T-cell (primary cell): ENCODE measurements around the gene DCK. TPM values are rescaled to one million over a fixed set of nuclear protein-coding genes. Genes with fewer than 3 reads are reported as not detected.
"Not testable (repeated sequence)": the region's sequence is repeated elsewhere in the genome, so short reads cannot be mapped to it uniquely, and the experiment has no call there.

ENCODE experiments used
- ATAC-seq, 4 experiments: fragments of 200-7000 bp in 3 of 4; fragments of 150-1000 bp in 1 of 4; cut with Tn5 transposase; replicated peaks in 1 of 4; 1 replicate in 3 of 4; 2 replicates in 1 of 4; pipeline ENCODE4 v1.10.0; 2021; ENCODE audit warnings: moderate library complexity in 3 of 4, mild to moderate bottlenecking in 2 of 4, moderate number of reproducible peaks in 1 of 4
- CTCF ChIA-PET, 2 donors: fragments of 300-600 bp; sonication (Branson Sonifier 250); formaldehyde crosslinking; loops; one replicate each; lab custom pipeline; 2022; ENCODE audit warnings: antibody characterized with exemption in 2 of 2; lab: Charles Lee
- POLR2A ChIA-PET, 2 donors: fragments of 300-600 bp; sonication (Branson Sonifier 250); formaldehyde crosslinking; loops; one replicate each; lab custom pipeline; 2022; ENCODE audit warnings: antibody characterized with exemption in 2 of 2; lab: Charles Lee
- DNase-seq, 35 experiments: peaks; one replicate each; pipeline versions ENCODE4 v3.0.0 to v3.0.0-alpha.2; 2013 to 2023
- H3K27ac ChIP-seq: one replicate; pipeline ENCODE4 v1.5.1; 2013; ENCODE audit warnings: low read length
- H3K27me3 ChIP-seq, 2 experiments: replicated peaks in 1 of 2; 1 replicate in 1 of 2; 2 replicates in 1 of 2; pipeline versions ENCODE4 v1.6.1 to v1.7.0; 2013; ENCODE audit warnings: low read length in 1 of 2, mixed read lengths in 1 of 2; ENCODE audit not compliant: control insufficient read depth in 2 of 2, insufficient read depth in 2 of 2; ENCODE audit errors: extremely low read depth in 1 of 2
- H3K36me3 ChIP-seq, 2 donors: 1 replicate in 1 of 2; 2 replicates in 1 of 2; pipeline versions ENCODE4 v1.6.1 to v1.7.0; 2013; ENCODE audit warnings: low read length in 1 of 2; ENCODE audit not compliant: control insufficient read depth in 2 of 2, insufficient read depth in 1 of 2; ENCODE audit errors: extremely low read depth in 1 of 2
- H3K4me1 ChIP-seq, 2 experiments: 1 replicate in 1 of 2; 2 replicates in 1 of 2; pipeline versions ENCODE4 v1.6.1 to v1.7.0; 2013; ENCODE audit warnings: low read length in 2 of 2, mixed read lengths in 1 of 2; ENCODE audit not compliant: insufficient read depth in 2 of 2, control insufficient read depth in 1 of 2; ENCODE audit errors: extremely low read depth in 1 of 2
- H3K4me3 ChIP-seq, 2 donors: 1 replicate in 1 of 2; 2 replicates in 1 of 2; pipeline versions ENCODE4 v1.5.1 to v1.7.0; 2013; ENCODE audit warnings: mild to moderate bottlenecking in 2 of 2, low read length in 1 of 2, moderate library complexity in 1 of 2; ENCODE audit not compliant: control insufficient read depth in 1 of 2; ENCODE audit errors: extremely low read depth in 1 of 2
- H3K9me3 ChIP-seq: 2 replicates; pipeline ENCODE4 v1.7.0; 2013
- H3K27ac Mint-ChIP-seq, 2 donors: one replicate each; pipeline ENCODE4 v1.8.0; 2020 to 2021; ENCODE audit warnings: mild to moderate bottlenecking in 2 of 2, mixed read lengths in 2 of 2
- H3K27me3 Mint-ChIP-seq, 2 donors: one replicate each; pipeline ENCODE4 v1.8.0; 2021 to 2022; ENCODE audit warnings: mixed read lengths in 2 of 2
- H3K36me3 Mint-ChIP-seq: one replicate; pipeline ENCODE4 v1.8.0; 2021; ENCODE audit warnings: mixed read lengths
- H3K4me1 Mint-ChIP-seq, 3 donors: one replicate each; pipeline ENCODE4 v1.8.0; 2020 to 2022; ENCODE audit warnings: mixed read lengths in 3 of 3, mild to moderate bottlenecking in 1 of 3
- H3K4me3 Mint-ChIP-seq, 3 donors: one replicate each; pipeline ENCODE4 v1.8.0; 2020 to 2022; ENCODE audit warnings: mild to moderate bottlenecking in 3 of 3, mixed read lengths in 3 of 3, moderate library complexity in 3 of 3
- H3K9me3 Mint-ChIP-seq, 3 donors: one replicate each; pipeline ENCODE4 v1.8.0; 2020 to 2022; ENCODE audit warnings: mixed read lengths in 3 of 3
- WGBS: methylation state at CpG from one replicate; pipeline ENCODE4 v1.1.5; 2013; ENCODE audit warnings: missing lambda C conversion rate; ENCODE audit not compliant: insufficient coverage; 5-methylcytosine and 5-hydroxymethylcytosine counted together
- total RNA-seq, 35 experiments: library from RNA in 6 of 35; stranded (reverse) in 6 of 35; fragments of 120-200 nt in 1 of 35; gene quantifications; one replicate each; pipeline versions ENCODE4 v1.2.1 to v1.2.4 and lab custom pipeline; 2013 to 2026

DCK gene
- total RNA-seq, 5 donors from 2014 or later (not counting 1 experiment from before 2014, with no cell fraction given), result 25.9 to 50.7 (median 42.1) TPM

- ATAC-seq, result no peak
- POLR2A ChIA-PET, result no interaction called here
- no peak overlapping the region for H3K4me3 Mint-ChIP-seq
- no CpG with 5 or more reads among the region's 1 CpG for WGBS
- H3K36me3 ChIP-seq, result peaks cover 2 to 47% of the 10 kb centered on the region in 2 donors
- H3K36me3 Mint-ChIP-seq, result peaks cover 35% of the 10 kb centered on the region
- no peaks in the 10 kb centered on the region for H3K4me1 ChIP-seq
- no peak for DNase-seq
- no peak overlapping the region for H3K27ac ChIP-seq
- peaks cover 0 to 4% (median 3%) of the 10 kb centered on the region in 3 donors for H3K4me1 Mint-ChIP-seq
- no peaks in the 10 kb centered on the region for H3K27me3 ChIP-seq
- H3K27ac Mint-ChIP-seq, result no peak overlapping the region
- H3K9me3 ChIP-seq, result no peaks in the 10 kb centered on the region
- no peaks in the 10 kb centered on the region for H3K9me3 Mint-ChIP-seq
- H3K27me3 Mint-ChIP-seq, result no peaks in the 10 kb centered on the region
- no peak overlapping the region for H3K4me3 ChIP-seq
- CTCF ChIA-PET, result no interaction called here
Observed at GRCh38 chr4:71029504-71029903, 36.1 kb downstream of the DCK start.

GRCh38 chr4:71032106-71032505, 38.7 kb downstream of the DCK start:
- ATAC-seq, H3K4me3 Mint-ChIP-seq, CTCF ChIA-PET, H3K27ac ChIP-seq, H3K4me3 ChIP-seq, H3K9me3 ChIP-seq, DNase-seq, H3K4me1 Mint-ChIP-seq, POLR2A ChIA-PET, H3K27me3 Mint-ChIP-seq, H3K27me3 ChIP-seq, H3K4me1 ChIP-seq, H3K9me3 Mint-ChIP-seq: not testable (repeated sequence)
- H3K36me3 Mint-ChIP-seq, result peaks cover 21% of the 10 kb centered on the region
- peaks cover 2 to 48% of the 10 kb centered on the region in 2 donors for H3K36me3 ChIP-seq
- peak overlapping the region in 1 of 2 donors; percentile 20 for H3K27ac Mint-ChIP-seq
- 100% methylated on average over 10 of the region's 10 CpGs for WGBS

GRCh38 chr4:71045256-71045655, 51.8 kb downstream of the DCK start:
- H3K9me3 Mint-ChIP-seq, result peaks cover 3 to 7% (median 7%) of the 10 kb centered on the region in 3 donors
- H3K4me1 Mint-ChIP-seq, result no peaks in the 10 kb centered on the region
- Histone ChIP-seq H3K27ac (no peak overlapping the region), H3K9me3 (peaks cover 2% of the 10 kb centered on the region), H3K4me3 (no peak overlapping the region), H3K27me3 (peaks cover 0 to 4% of the 10 kb centered on the region in 2 experiments), H3K36me3 (no peaks in the 10 kb centered on the region), H3K4me1 (no peaks in the 10 kb centered on the region)
- no peak overlapping the region for H3K27ac Mint-ChIP-seq
- DNase-seq (no peak), ATAC-seq (no peak)
- ChIA-PET CTCF (interaction anchor here in 1 of 2 donors (0.6 kb wide), 1 partner anchor 1237 kb away, joined by 3 read pairs; no protein-coding TSS in a partner anchor), POLR2A (no interaction called here)
- H3K36me3 Mint-ChIP-seq, result peaks cover 21% of the 10 kb centered on the region
- no peaks in the 10 kb centered on the region for H3K27me3 Mint-ChIP-seq
- 63% methylated on average over 3 of the region's 4 CpGs for WGBS
- no peak overlapping the region for H3K4me3 Mint-ChIP-seq

- no peaks in the 10 kb centered on the region for H3K4me1 Mint-ChIP-seq
- no peak for ATAC-seq
- H3K27me3 ChIP-seq, result peaks cover 0 to 4% of the 10 kb centered on the region in 2 experiments
- H3K9me3 Mint-ChIP-seq, result peaks cover 0 to 6% (median 3%) of the 10 kb centered on the region in 3 donors
- H3K27ac ChIP-seq, result no peak overlapping the region
- no peak overlapping the region for H3K4me3 Mint-ChIP-seq
- no peak for DNase-seq
- H3K9me3 ChIP-seq, result peaks cover 2% of the 10 kb centered on the region
- H3K36me3 ChIP-seq, result no peaks in the 10 kb centered on the region
- no peaks in the 10 kb centered on the region for H3K4me1 ChIP-seq
- no CpG with 5 or more reads among the region's 5 CpGs for WGBS
- H3K36me3 Mint-ChIP-seq, result no peaks in the 10 kb centered on the region
- POLR2A ChIA-PET, result no interaction called here
- CTCF ChIA-PET, result no interaction called here
- H3K27me3 Mint-ChIP-seq, result no peaks in the 10 kb centered on the region
- no peak overlapping the region for H3K4me3 ChIP-seq
- H3K27ac Mint-ChIP-seq, result no peak overlapping the region
Observed at GRCh38 chr4:71049395-71049794, 55.9 kb downstream of the DCK start.

- no peaks in the 10 kb centered on the region for H3K27me3 Mint-ChIP-seq
- ChIA-PET POLR2A (no interaction called here), CTCF (interaction anchor here (0.7 to 0.9 kb wide), 2 partner anchors 9 to 394 kb away, joined by 3 to 5 read pairs; no protein-coding TSS in a partner anchor)
- H3K4me1 Mint-ChIP-seq, result no peaks in the 10 kb centered on the region
- no peak overlapping the region for H3K4me3 Mint-ChIP-seq
- Histone ChIP-seq H3K4me3 (no peak overlapping the region), H3K36me3 (no peaks in the 10 kb centered on the region), H3K27ac (no peak overlapping the region), H3K27me3 (no peaks in the 10 kb centered on the region), H3K9me3 (peaks cover 2% of the 10 kb centered on the region), H3K4me1 (no peaks in the 10 kb centered on the region)
- DNase-seq (peak in 1 of 35 experiments; percentile 9), ATAC-seq (no peak)
- peaks cover 0 to 6% (median 0%) of the 10 kb centered on the region in 3 donors for H3K9me3 Mint-ChIP-seq
- no CpG with 5 or more reads among the region's 1 CpG for WGBS
- H3K36me3 Mint-ChIP-seq, result no peaks in the 10 kb centered on the region
- no peak overlapping the region for H3K27ac Mint-ChIP-seq
Observed at GRCh38 chr4:71050809-71051208, 57.4 kb downstream of the DCK start.

- Histone ChIP-seq H3K36me3 (no peaks in the 10 kb centered on the region), H3K27ac (no peak overlapping the region), H3K4me3 (no peak overlapping the region), H3K4me1 (no peaks in the 10 kb centered on the region), H3K27me3 (no peaks in the 10 kb centered on the region), H3K9me3 (no peaks in the 10 kb centered on the region)
- H3K4me1 Mint-ChIP-seq, result no peaks in the 10 kb centered on the region
- H3K36me3 Mint-ChIP-seq, result no peaks in the 10 kb centered on the region
- H3K27ac Mint-ChIP-seq, result no peak overlapping the region
- ATAC-seq, result no peak
- POLR2A ChIA-PET, result no interaction called here
- no peaks in the 10 kb centered on the region for H3K27me3 Mint-ChIP-seq
- CTCF ChIA-PET, result no interaction called here
- DNase-seq, result no peak
- no CpG with 5 or more reads among the region's 7 CpGs for WGBS
- H3K4me3 Mint-ChIP-seq, result no peak overlapping the region
- peaks cover 0 to 6% (median 0%) of the 10 kb centered on the region in 3 donors for H3K9me3 Mint-ChIP-seq
Observed at GRCh38 chr4:71052034-71052433, 58.6 kb downstream of the DCK start.

- WGBS, result no CpG with 5 or more reads among the region's 2 CpGs
- Histone ChIP-seq H3K27ac (no peak overlapping the region), H3K4me1 (no peaks in the 10 kb centered on the region), H3K4me3 (no peak overlapping the region), H3K9me3 (no peaks in the 10 kb centered on the region), H3K27me3 (no peaks in the 10 kb centered on the region), H3K36me3 (no peaks in the 10 kb centered on the region)
- H3K27me3 Mint-ChIP-seq, result no peaks in the 10 kb centered on the region
- H3K4me1 Mint-ChIP-seq, result no peaks in the 10 kb centered on the region
- ATAC-seq (no peak), DNase-seq (no peak)
- H3K9me3 Mint-ChIP-seq, result peaks cover 0 to 6% (median 0%) of the 10 kb centered on the region in 3 donors
- no peak overlapping the region for H3K4me3 Mint-ChIP-seq
- ChIA-PET POLR2A (no interaction called here), CTCF (no interaction called here)
- no peaks in the 10 kb centered on the region for H3K36me3 Mint-ChIP-seq
- H3K27ac Mint-ChIP-seq, result no peak overlapping the region
Observed at GRCh38 chr4:71052716-71053115, 59.3 kb downstream of the DCK start.
